ENCODE results near the gene EVC. TPM values are rescaled to one million over a fixed set of nuclear protein-coding genes. Genes with fewer than 3 reads are reported as not detected.

EVC gene
- total RNA-seq, 1 donor from 2014 or later = 9.5 TPM

- Histone ChIP-seq H3K36me3 (ENCODE audit: control insufficient read depth, insufficient read depth, low read length) (peaks cover 10% of the 10 kb centered on the region), H3K4me3 (ENCODE audit: low read depth, low read length) (no peak overlapping the region), H3K27me3 (ENCODE audit: control insufficient read depth, insufficient read depth, low read length) (no peaks in the 10 kb centered on the region)
- no peak for TF ChIP-seq CTCF (IDR thresholded peaks at IDR 0.05; ENCODE audit: insufficient read depth, low read length, severe bottlenecking)
- DNase-seq (ENCODE audit: low read depth) = no peak
- no peak for FAIRE-seq
These were observed 82.5 kb downstream of the EVC start for GRCh38 chr4:5793514-5793913.

- no peak for FAIRE-seq
- Histone ChIP-seq H3K4me3 (ENCODE audit: low read depth, low read length) (no peak overlapping the region), H3K27me3 (ENCODE audit: control insufficient read depth, insufficient read depth, low read length) (no peaks in the 10 kb centered on the region), H3K36me3 (ENCODE audit: control insufficient read depth, insufficient read depth, low read length) (peaks cover 10% of the 10 kb centered on the region)
- DNase-seq (ENCODE audit: low read depth) = no peak
- no peak for TF ChIP-seq CTCF (IDR thresholded peaks at IDR 0.05; ENCODE audit: insufficient read depth, low read length, severe bottlenecking)
These were observed 84.6 kb downstream of the EVC start for GRCh38 chr4:5795580-5795979.

- Histone ChIP-seq H3K4me3 (ENCODE audit: low read depth, low read length) (no peak overlapping the region), H3K36me3 (ENCODE audit: control insufficient read depth, insufficient read depth, low read length) (peaks cover 10% of the 10 kb centered on the region), H3K27me3 (ENCODE audit: control insufficient read depth, insufficient read depth, low read length) (no peaks in the 10 kb centered on the region)
- DNase-seq (ENCODE audit: low read depth) (no peak), FAIRE-seq (no peak)
- TF ChIP-seq CTCF (IDR thresholded peaks at IDR 0.05; ENCODE audit: insufficient read depth, low read length, severe bottlenecking) = no peak
These were observed 86.0 kb downstream of the EVC start for GRCh38 chr4:5796976-5797375.

- TF ChIP-seq CTCF (IDR thresholded peaks at IDR 0.05; ENCODE audit: insufficient read depth, low read length, severe bottlenecking) = no peak
- Histone ChIP-seq H3K36me3 (ENCODE audit: control insufficient read depth, insufficient read depth, low read length) (peaks cover 10% of the 10 kb centered on the region), H3K27me3 (ENCODE audit: control insufficient read depth, insufficient read depth, low read length) (no peaks in the 10 kb centered on the region), H3K4me3 (ENCODE audit: low read depth, low read length) (no peak overlapping the region)
- DNase-seq (ENCODE audit: low read depth) (no peak), FAIRE-seq (no peak)
These were observed 86.9 kb downstream of the EVC start for GRCh38 chr4:5797866-5798265.

GRCh38 chr4:5798462-5798861 is 87.5 kb downstream of the EVC start:
- Histone ChIP-seq H3K27me3 (ENCODE audit: control insufficient read depth, insufficient read depth, low read length) (no peaks in the 10 kb centered on the region), H3K36me3 (ENCODE audit: control insufficient read depth, insufficient read depth, low read length) (peaks cover 9% of the 10 kb centered on the region), H3K4me3 (ENCODE audit: low read depth, low read length) (no peak overlapping the region)
- TF ChIP-seq CTCF (IDR thresholded peaks at IDR 0.05; ENCODE audit: insufficient read depth, low read length, severe bottlenecking) = no peak
- peak; percentile 47 for FAIRE-seq
- no peak for DNase-seq (ENCODE audit: low read depth)

- H3K27me3 ChIP-seq (ENCODE audit: control insufficient read depth, insufficient read depth, low read length) = no peaks in the 10 kb centered on the region
- no peak for DNase-seq (ENCODE audit: low read depth)
- peak; percentile 64 for FAIRE-seq
- H3K36me3 ChIP-seq (ENCODE audit: control insufficient read depth, insufficient read depth, low read length) = peaks cover 8% of the 10 kb centered on the region
- H3K4me3 ChIP-seq (ENCODE audit: low read depth, low read length) = no peak overlapping the region
- TF ChIP-seq CTCF (IDR thresholded peaks at IDR 0.05; ENCODE audit: insufficient read depth, low read length, severe bottlenecking) = no peak
These were observed 87.9 kb downstream of the EVC start for GRCh38 chr4:5798946-5799345.
